Tibial nerve (tissue), 3 donors: ENCODE measurements around the gene CUL9.

Source experiments
- POLR2A ChIP-seq, 2 donors: fragments of 450-650 bp; IDR thresholded peaks; one replicate each; pipeline ENCODE4 v1.6.1; 2017; ENCODE audit warnings: antibody characterized with exemption in 2 of 2, mild to moderate bottlenecking in 2 of 2, moderate library complexity in 2 of 2
- TF ChIP-seq, protein P1 (sequence below), 5 experiments: fragments of 200-600 bp in 3 of 5; fragments of 450-650 bp in 2 of 5; sonication (generic) in 3 of 5; IDR thresholded peaks; one replicate each; pipeline ENCODE4 v1.5.1; 2016 to 2019; ENCODE audit warnings: antibody characterized with exemption in 5 of 5, mild to moderate bottlenecking in 3 of 5, moderate library complexity in 2 of 5

DNA sequence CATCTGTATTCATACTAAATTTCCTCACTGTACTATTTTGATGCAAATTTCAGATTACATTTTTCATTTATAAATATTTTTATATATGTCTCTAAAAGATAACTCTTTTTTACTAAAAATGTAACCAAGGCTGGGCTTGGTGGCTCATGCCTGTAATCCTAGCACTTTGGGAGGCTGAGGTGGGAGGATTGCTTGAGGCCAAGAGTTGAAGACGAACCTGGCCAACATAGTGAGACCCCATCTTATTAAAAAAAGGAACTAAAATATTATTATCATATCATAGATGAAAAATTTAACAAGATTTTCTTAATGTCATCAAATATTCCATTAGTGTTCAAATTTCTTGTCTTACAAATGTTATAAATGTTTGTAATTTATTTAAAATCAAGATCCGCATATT, 53.8 kb downstream of the CUL9 start:
- TF ChIP-seq, protein P1, sequence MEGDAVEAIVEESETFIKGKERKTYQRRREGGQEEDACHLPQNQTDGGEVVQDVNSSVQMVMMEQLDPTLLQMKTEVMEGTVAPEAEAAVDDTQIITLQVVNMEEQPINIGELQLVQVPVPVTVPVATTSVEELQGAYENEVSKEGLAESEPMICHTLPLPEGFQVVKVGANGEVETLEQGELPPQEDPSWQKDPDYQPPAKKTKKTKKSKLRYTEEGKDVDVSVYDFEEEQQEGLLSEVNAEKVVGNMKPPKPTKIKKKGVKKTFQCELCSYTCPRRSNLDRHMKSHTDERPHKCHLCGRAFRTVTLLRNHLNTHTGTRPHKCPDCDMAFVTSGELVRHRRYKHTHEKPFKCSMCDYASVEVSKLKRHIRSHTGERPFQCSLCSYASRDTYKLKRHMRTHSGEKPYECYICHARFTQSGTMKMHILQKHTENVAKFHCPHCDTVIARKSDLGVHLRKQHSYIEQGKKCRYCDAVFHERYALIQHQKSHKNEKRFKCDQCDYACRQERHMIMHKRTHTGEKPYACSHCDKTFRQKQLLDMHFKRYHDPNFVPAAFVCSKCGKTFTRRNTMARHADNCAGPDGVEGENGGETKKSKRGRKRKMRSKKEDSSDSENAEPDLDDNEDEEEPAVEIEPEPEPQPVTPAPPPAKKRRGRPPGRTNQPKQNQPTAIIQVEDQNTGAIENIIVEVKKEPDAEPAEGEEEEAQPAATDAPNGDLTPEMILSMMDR (IDR thresholded peaks at IDR 0.05) = no peak
- no peak for TF ChIP-seq POLR2A (IDR thresholded peaks at IDR 0.05)
